T-helper 1 cell (primary cell): ENCODE data around the gene CD84.
"Not testable (repeated sequence)": the region's sequence is repeated elsewhere in the genome, so short reads cannot be mapped to it uniquely, and the experiment has no call there.

Experiments used
- DNase-seq, 5 donors: peaks; one replicate each; pipeline ENCODE4 v3.0.0-alpha.2; 2012 to 2020

The CD84 gene

DNA sequence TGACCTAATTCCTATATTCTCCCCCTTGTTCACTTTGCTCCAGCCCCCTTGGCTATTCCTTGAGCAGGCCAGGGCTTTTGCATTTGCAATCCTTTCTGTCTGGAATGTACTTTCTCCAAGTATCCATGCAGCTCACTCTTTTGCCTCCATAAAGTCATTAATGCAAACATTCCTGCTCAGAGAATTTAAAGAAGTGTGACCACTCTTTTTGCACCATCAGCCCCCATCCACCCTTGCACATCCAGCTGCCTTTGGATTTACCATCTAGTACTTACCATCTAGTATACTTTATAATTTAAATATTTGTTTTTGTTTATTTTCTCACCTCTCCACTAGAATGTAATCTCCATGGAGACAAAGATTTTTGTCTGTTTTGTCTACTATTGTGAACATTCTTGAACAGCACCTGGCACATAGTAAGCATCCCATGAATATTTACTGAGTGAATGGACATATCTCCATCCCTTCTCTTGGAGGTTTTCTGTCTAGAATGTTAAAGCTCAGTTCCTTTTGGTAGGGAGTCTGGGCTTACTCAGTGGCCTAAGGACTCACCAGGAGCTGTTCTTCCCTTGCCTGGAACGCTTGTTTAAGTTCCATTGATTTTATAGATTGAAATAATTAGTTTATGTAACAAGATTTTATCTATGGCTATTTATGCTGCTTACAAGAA, 78.8 kb downstream of the CD84 start:
- no peak for DNase-seq

DNA sequence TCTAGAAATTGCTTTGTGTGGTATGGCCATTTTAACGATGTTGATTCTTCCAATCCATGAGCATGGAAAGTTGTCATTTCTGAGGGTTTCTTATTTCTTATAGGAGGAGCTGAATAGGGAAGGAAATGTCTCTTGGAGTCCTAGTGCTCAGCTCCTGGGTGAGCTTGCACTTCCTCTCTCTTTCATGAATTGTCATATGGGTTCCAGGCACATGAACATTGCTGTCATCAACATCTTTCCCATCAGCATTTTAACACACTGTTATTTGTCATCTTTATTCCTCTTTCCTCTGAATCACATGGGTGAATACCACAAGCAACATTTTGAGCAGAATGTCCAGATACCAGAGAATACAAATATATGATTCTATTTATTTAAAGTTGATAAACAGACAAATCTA, 79.7 kb downstream of the CD84 start:
- DNase-seq: no peak

- DNase-seq: not testable (repeated sequence)
Measured at GRCh38 chr1:160498301-160499065, 80.8 kb downstream of the CD84 start.

- DNase-seq: no peak
Measured at GRCh38 chr1:160496334-160496733, 83.0 kb downstream of the CD84 start.

DNA sequence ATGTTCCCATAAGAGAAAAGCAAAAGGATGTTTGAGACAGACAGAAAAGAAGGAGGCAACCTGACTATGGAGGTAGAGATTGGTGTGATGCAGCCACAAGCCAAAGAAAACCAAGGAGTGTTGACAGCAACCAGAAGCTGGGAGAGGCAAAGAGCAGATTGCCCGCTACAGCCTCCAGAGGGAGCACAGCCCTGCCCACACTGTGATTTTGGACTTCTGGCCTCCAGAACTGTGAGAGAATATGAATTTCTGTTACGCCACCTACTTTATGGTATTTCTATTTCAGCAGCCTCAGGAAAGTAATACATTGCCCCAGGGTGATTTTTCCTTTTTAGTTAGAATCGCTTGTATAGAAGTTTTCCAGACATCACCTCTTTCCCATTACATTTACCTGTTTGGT, 84.7 kb downstream of the CD84 start:
- no peak for DNase-seq

- no peak for DNase-seq
Measured at GRCh38 chr1:160492617-160493016, 86.7 kb downstream of the CD84 start.

DNA sequence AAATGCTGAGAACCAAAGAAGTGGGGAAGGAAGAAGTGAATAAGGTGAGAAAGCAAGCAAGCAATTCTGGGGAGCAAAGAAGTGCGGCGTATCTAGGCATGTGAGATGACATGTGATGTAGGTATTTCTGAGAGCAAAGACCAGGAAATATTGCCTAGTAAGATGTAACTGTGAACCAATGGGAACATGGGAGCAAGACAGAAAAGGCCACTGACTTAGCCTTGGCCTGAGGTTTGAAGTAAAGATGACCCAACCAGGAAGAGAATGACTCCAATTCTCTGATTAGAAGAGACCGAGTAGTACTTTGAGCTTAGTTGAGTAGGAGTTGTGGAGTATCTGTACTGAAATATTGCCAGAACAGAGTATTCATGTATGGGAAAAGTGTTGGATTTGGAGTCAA, 87.3 kb downstream of the CD84 start:
- DNase-seq: no peak
